Stomach (tissue), 4 donors: ENCODE results near the gene CEL.

Source experiments
- POLR2A ChIP-seq, 4 donors: fragments of 450-650 bp; IDR thresholded peaks; one replicate each; pipeline ENCODE4 v1.6.1; 2016; ENCODE audit warnings: antibody characterized with exemption in 4 of 4, control low read depth in 2 of 4, mild to moderate bottlenecking in 1 of 4, moderate library complexity in 1 of 4
- TF ChIP-seq, protein P1 (sequence below), 7 experiments: fragments of 450-650 bp in 4 of 7; fragments of 200-600 bp in 3 of 7; sonication (generic) in 3 of 7; IDR thresholded peaks; one replicate each; pipeline ENCODE4 v1.5.1; 2016 to 2019; ENCODE audit warnings: antibody characterized with exemption in 7 of 7, control low read depth in 2 of 7, mild to moderate bottlenecking in 1 of 7

DNA sequence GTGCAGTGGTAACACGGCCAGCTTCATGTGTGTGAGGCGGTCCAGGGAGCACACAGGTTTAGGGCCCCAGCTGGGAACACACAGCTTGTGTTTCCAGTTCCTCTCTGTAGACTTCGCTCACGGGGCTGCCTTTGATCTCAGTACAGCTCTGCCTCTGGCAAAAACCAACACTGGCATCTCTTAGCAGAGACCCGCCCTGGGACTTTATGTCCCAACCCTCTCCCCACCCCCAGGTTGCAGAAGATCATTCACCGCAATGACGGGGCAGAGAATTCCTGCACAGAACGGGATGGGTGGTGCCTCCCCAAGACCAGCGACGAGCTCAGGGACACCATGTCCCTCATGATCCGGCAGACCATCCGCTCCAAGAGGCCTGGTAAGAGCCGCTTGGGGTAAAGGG is 5.2 kb upstream of the CEL start:
- TF ChIP-seq, protein P1, sequence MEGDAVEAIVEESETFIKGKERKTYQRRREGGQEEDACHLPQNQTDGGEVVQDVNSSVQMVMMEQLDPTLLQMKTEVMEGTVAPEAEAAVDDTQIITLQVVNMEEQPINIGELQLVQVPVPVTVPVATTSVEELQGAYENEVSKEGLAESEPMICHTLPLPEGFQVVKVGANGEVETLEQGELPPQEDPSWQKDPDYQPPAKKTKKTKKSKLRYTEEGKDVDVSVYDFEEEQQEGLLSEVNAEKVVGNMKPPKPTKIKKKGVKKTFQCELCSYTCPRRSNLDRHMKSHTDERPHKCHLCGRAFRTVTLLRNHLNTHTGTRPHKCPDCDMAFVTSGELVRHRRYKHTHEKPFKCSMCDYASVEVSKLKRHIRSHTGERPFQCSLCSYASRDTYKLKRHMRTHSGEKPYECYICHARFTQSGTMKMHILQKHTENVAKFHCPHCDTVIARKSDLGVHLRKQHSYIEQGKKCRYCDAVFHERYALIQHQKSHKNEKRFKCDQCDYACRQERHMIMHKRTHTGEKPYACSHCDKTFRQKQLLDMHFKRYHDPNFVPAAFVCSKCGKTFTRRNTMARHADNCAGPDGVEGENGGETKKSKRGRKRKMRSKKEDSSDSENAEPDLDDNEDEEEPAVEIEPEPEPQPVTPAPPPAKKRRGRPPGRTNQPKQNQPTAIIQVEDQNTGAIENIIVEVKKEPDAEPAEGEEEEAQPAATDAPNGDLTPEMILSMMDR (IDR thresholded peaks at IDR 0.05) = no peak
- TF ChIP-seq POLR2A (IDR thresholded peaks at IDR 0.05) = no peak
